Tibial nerve (tissue), 4 donors: ENCODE data around the gene CHIC2.

Source experiments
- EP300 ChIP-seq, 2 donors: sonication (generic); formaldehyde crosslinking; IDR thresholded peaks; one replicate each; pipeline ENCODE4 v1.6.1; 2017; ENCODE audit warnings: antibody characterized with exemption in 2 of 2, mild to moderate bottlenecking in 1 of 2
- POLR2A ChIP-seq, 2 donors: fragments of 450-650 bp; IDR thresholded peaks; one replicate each; pipeline ENCODE4 v1.6.1; 2017; ENCODE audit warnings: antibody characterized with exemption in 2 of 2, mild to moderate bottlenecking in 2 of 2, moderate library complexity in 2 of 2
- TF ChIP-seq, protein P1 (sequence below), 5 experiments: fragments of 200-600 bp in 3 of 5; fragments of 450-650 bp in 2 of 5; sonication (generic) in 3 of 5; IDR thresholded peaks; one replicate each; pipeline ENCODE4 v1.5.1; 2016 to 2019; ENCODE audit warnings: antibody characterized with exemption in 5 of 5, mild to moderate bottlenecking in 3 of 5, moderate library complexity in 2 of 5

DNA sequence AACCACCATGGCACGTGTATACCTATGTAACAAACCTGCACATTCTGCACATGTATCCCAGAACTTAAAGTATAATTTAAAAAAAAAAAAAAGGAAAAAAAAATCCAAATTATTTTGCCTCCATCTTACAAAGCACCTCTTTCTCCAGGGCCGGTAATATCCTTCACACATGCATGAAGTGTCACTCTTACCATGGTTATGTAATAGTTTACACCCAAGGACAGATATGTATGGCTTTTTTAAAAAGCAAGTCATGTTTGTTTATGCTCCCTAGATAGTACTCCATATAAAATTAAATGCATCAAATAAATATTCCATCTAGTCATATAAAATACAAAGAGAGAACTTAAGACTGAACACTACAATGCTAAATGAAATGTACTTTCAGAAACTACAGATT is 22.5 kb downstream of the CHIC2 start:
- TF ChIP-seq, protein P1, sequence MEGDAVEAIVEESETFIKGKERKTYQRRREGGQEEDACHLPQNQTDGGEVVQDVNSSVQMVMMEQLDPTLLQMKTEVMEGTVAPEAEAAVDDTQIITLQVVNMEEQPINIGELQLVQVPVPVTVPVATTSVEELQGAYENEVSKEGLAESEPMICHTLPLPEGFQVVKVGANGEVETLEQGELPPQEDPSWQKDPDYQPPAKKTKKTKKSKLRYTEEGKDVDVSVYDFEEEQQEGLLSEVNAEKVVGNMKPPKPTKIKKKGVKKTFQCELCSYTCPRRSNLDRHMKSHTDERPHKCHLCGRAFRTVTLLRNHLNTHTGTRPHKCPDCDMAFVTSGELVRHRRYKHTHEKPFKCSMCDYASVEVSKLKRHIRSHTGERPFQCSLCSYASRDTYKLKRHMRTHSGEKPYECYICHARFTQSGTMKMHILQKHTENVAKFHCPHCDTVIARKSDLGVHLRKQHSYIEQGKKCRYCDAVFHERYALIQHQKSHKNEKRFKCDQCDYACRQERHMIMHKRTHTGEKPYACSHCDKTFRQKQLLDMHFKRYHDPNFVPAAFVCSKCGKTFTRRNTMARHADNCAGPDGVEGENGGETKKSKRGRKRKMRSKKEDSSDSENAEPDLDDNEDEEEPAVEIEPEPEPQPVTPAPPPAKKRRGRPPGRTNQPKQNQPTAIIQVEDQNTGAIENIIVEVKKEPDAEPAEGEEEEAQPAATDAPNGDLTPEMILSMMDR (IDR thresholded peaks at IDR 0.05) = no peak
- TF ChIP-seq POLR2A (IDR thresholded peaks at IDR 0.05) (no peak), EP300 (IDR thresholded peaks at IDR 0.05) (no peak)
